K562 (cell line): ENCODE data around the gene LRRC10B. TPM values are rescaled to one million over a fixed set of nuclear protein-coding genes. Genes with fewer than 3 reads are reported as not detected.

Source experiments
- ATAC-seq: fragments of 200-7000 bp; cut with Tn5 transposase; 3 replicates; pipeline ENCODE4 v1.9.1; 2020; ENCODE audit warnings: moderate library complexity
- BruUV-seq: library from RNA; stranded (reverse); fragments of 400-500 nt; replicated peaks from 2 replicates; lab custom pipeline; 2021; lab: Mats Ljungman, UMichigan
- CTCF ChIA-PET: fragments of 300-600 bp; formaldehyde crosslinking; extraction: SDS; loops from one replicate; lab custom pipeline; 2021; ENCODE audit warnings: low intra/inter-chr PET ratio; lab: Yijun Ruan, JAX
- POLR2A ChIA-PET: fragments of 300-600, 350-650 bp; sonication (Branson Sonifier 250); formaldehyde crosslinking; extraction: SDS; loops from one replicate; lab custom pipeline; 2021; ENCODE audit warnings: antibody characterized with exemption, inconsistent platforms; lab: Yijun Ruan, JAX
- DNase-seq, 4 experiments: peaks; one replicate each; pipeline versions ENCODE4 v3.0.0 to v3.0.0-alpha.2; 2011 to 2018; ENCODE audit warnings: low spot score in 3 of 4, mixed read lengths in 3 of 4; ENCODE audit errors: extremely low read depth in 1 of 4
- FAIRE-seq: peaks from 2 replicates; lab custom pipeline; 2011; peaks lifted over from hg19 to GRCh38; lab: Jason Lieb, UNC
- H2AFZ ChIP-seq: 2 replicates; pipeline ENCODE4 v1.6.0; 2011; ENCODE audit warnings: low read depth, low read length, control low read depth, inconsistent platforms
- H3K27ac ChIP-seq: fragments of 200-600 bp; 3 replicates; pipeline ENCODE4 v1.8.0; 2011; ENCODE audit warnings: low read depth, mild to moderate bottlenecking, control low read depth, inconsistent platforms, low read length, moderate library complexity, mixed read lengths; ENCODE audit errors: extremely low read depth
- H3K27me3 ChIP-seq, 2 experiments: fragments of 300-600 bp in 1 of 2; 2 replicates in 1 of 2; 3 replicates in 1 of 2; pipeline versions ENCODE4 v1.6.0 to v1.8.0; 2011; ENCODE audit warnings: inconsistent platforms in 2 of 2, low read length in 2 of 2, mild to moderate bottlenecking in 1 of 2, mixed read lengths in 1 of 2, moderate library complexity in 1 of 2; ENCODE audit not compliant: control insufficient read depth in 2 of 2, insufficient read depth in 2 of 2
- H3K36me3 ChIP-seq: fragments of 300-600 bp; 3 replicates; pipeline ENCODE4 v1.8.0; 2011; ENCODE audit warnings: mild to moderate bottlenecking, low read length, inconsistent platforms; ENCODE audit not compliant: control insufficient read depth, insufficient read depth
- H3K4me1 ChIP-seq, 2 experiments: fragments of 200-600 bp in 1 of 2; replicated peaks in 1 of 2; 2 replicates in 1 of 2; 3 replicates in 1 of 2; pipeline versions ENCODE4 v1.5.1 to v1.8.0; 2011; ENCODE audit warnings: inconsistent platforms in 2 of 2, low read length in 2 of 2, mild to moderate bottlenecking in 1 of 2, mixed read lengths in 1 of 2, moderate library complexity in 1 of 2; ENCODE audit not compliant: control insufficient read depth in 2 of 2, insufficient read depth in 2 of 2
- H3K4me2 ChIP-seq: 2 replicates; pipeline ENCODE4 v1.6.1; 2011; ENCODE audit warnings: low read length, control low read depth, inconsistent platforms, mixed read lengths; ENCODE audit not compliant: insufficient read depth
- H3K4me3 ChIP-seq: fragments of 200-600 bp; sonication (generic), shearing (Covaris generic); 2 replicates; pipeline ENCODE4 v1.5.1; 2016; ENCODE audit warnings: control low read depth, inconsistent platforms
- H3K79me2 ChIP-seq: fragments of 200-600 bp; 3 replicates; pipeline ENCODE4 v1.8.0; 2011; ENCODE audit warnings: low read length, inconsistent platforms; ENCODE audit not compliant: control insufficient read depth, insufficient read depth
- H3K9ac ChIP-seq, 2 experiments: 2 replicates each; pipeline versions ENCODE4 v1.6.0 to v1.6.1; 2011; ENCODE audit warnings: low read depth in 2 of 2, low read length in 2 of 2, control low read depth in 1 of 2, inconsistent platforms in 1 of 2, mild to moderate bottlenecking in 1 of 2, mixed read lengths in 1 of 2; ENCODE audit not compliant: insufficient read depth in 1 of 2
- H3K9me1 ChIP-seq: one replicate; pipeline ENCODE4 v1.6.0; 2011; ENCODE audit warnings: inconsistent platforms, mild to moderate bottlenecking, low read length, moderate library complexity; ENCODE audit not compliant: control insufficient read depth, insufficient read depth
- H3K9me3 ChIP-seq: replicated peaks from 2 replicates; pipeline ENCODE4 v1.5.1; 2011; ENCODE audit warnings: low read depth, low read length, inconsistent platforms; ENCODE audit not compliant: control insufficient read depth, insufficient read depth
- H4K20me1 ChIP-seq: replicated peaks from 2 replicates; pipeline ENCODE4 v1.6.1; 2011; ENCODE audit warnings: low read length, inconsistent platforms, mixed read lengths; ENCODE audit not compliant: control insufficient read depth, insufficient read depth
- BDP1 ChIP-seq: IDR thresholded peaks from 3 replicates; pipeline ENCODE4 v1.6.1; 2011; ENCODE audit not compliant: insufficient read length, insufficient read depth
- CEBPB ChIP-seq: fragments of 450-650 bp; IDR thresholded peaks from 2 replicates; pipeline ENCODE4 v1.6.1; 2016; ENCODE audit warnings: missing genetic modification characterization, missing compliant biosample characterization
- EP300 ChIP-seq: IDR thresholded peaks from 2 replicates; pipeline ENCODE4 v1.6.1; 2012; ENCODE audit warnings: low read length, improper control_type of control experiment
- FOXM1 ChIP-seq, 2 experiments: fragments of 450-650 bp in 1 of 2; sonication (generic) in 1 of 2; formaldehyde crosslinking in 1 of 2; IDR thresholded peaks; 2 replicates each; pipeline versions ENCODE4 v1.6.1 to v1.9.0; 2017 to 2022; ENCODE audit warnings: low read depth in 2 of 2, mild to moderate bottlenecking in 2 of 2, missing genetic modification reagents in 1 of 2, moderate library complexity in 1 of 2
- HDGF ChIP-seq: fragments of 450-650 bp; IDR thresholded peaks from 2 replicates; pipeline ENCODE4 v1.6.1; 2016
- IFI16 ChIP-seq: fragments of 250-450 bp; sonication (Bioruptor Pico); IDR thresholded peaks from 2 replicates; pipeline ENCODE4 v2.1.2; 2022; ENCODE audit warnings: mild to moderate bottlenecking, inconsistent platforms
- MTF1 ChIP-seq: fragments of 250-450 bp; sonication (Bioruptor Pico); IDR thresholded peaks from 2 replicates; pipeline ENCODE4 v1.9.0; 2021; ENCODE audit warnings: moderate library complexity, mild to moderate bottlenecking, inconsistent platforms, borderline replicate concordance
- NFE2L1 ChIP-seq: fragments of 450-650 bp; IDR thresholded peaks from 2 replicates; pipeline ENCODE4 v1.6.1; 2016; ENCODE audit warnings: missing genetic modification characterization, low read depth, mild to moderate bottlenecking, missing compliant biosample characterization, moderate library complexity, borderline replicate concordance
- PBX2 ChIP-seq, 2 experiments: IDR thresholded peaks in 1 of 2; conservative IDR thresholded peaks in 1 of 2; 2 replicates each; pipeline ENCODE4 v1.6.1; 2016; ENCODE audit warnings: low read depth in 2 of 2, mild to moderate bottlenecking in 1 of 2, missing compliant biosample characterization in 1 of 2, missing genetic modification characterization in 1 of 2, moderate library complexity in 1 of 2
- PRMT5 ChIP-seq: sonication (generic); formaldehyde crosslinking; IDR thresholded peaks from 2 replicates; pipeline ENCODE4 v1.5.0; 2020; ENCODE audit warnings: missing genetic modification reagents
- RBM14 ChIP-seq: fragments of 200-400 bp; formaldehyde crosslinking; IDR thresholded peaks from 2 replicates; pipeline ENCODE4 v1.6.1; 2018; ENCODE audit warnings: low read depth, mild to moderate bottlenecking, low read length, moderate library complexity, borderline replicate concordance; ENCODE audit not compliant: insufficient read depth
- RFX5 ChIP-seq: IDR thresholded peaks from 2 replicates; pipeline ENCODE4 v1.6.1; 2011; ENCODE audit warnings: low read depth, mild to moderate bottlenecking, improper control_type of control experiment, low read length
- SNAPC5 ChIP-seq: fragments of 250-450 bp; sonication (Bioruptor Pico); IDR thresholded peaks from 2 replicates; pipeline ENCODE4 v1.8.0; 2021; ENCODE audit warnings: moderate library complexity, mild to moderate bottlenecking, inconsistent platforms
- SUPT5H ChIP-seq: fragments of 450-650 bp; IDR thresholded peaks from 2 replicates; pipeline ENCODE4 v1.6.1; 2016
- TAF9B ChIP-seq: fragments of 450-650 bp; IDR thresholded peaks from 2 replicates; pipeline ENCODE4 v1.6.1; 2018; ENCODE audit warnings: mild to moderate bottlenecking; ENCODE audit not compliant: partially characterized antibody
- THAP12 ChIP-seq: fragments of 250-450 bp; sonication (Bioruptor Pico); IDR thresholded peaks from 2 replicates; pipeline ENCODE4 v1.9.0; 2021; ENCODE audit warnings: mild to moderate bottlenecking, inconsistent platforms
- ZNF436 ChIP-seq: fragments of 250-450, 450-650 bp; sonication (Bioruptor Pico); formaldehyde crosslinking; IDR thresholded peaks from 2 replicates; pipeline ENCODE4 v1.7.0; 2020; ENCODE audit warnings: mild to moderate bottlenecking
- WGBS: fragments of 100-300 bp; shearing (Covaris generic); methylation state at CpG from one replicate; pipeline ENCODE4 v1.1.6; 2016; ENCODE audit warnings: low coverage, mixed read lengths; ENCODE audit not compliant: insufficient coverage; ENCODE audit errors: missing lambda C conversion rate; 5-methylcytosine and 5-hydroxymethylcytosine counted together
- in situ Hi-C: fragments of 300-500 bp; cut with MboI; formaldehyde crosslinking; loops from 4 replicates; pipeline ENCODE4 v1.15.0; 2018; ENCODE audit warnings: inconsistent platforms, mixed read lengths
- intact Hi-C: fragments of 100-400 bp; cut with micrococcal nuclease; formaldehyde crosslinking; loops from 2 replicates; pipeline ENCODE4 v1.14.2; 2022
- polyA plus RNA-seq, 8 experiments: library from polyadenylated mRNA; depleted of rRNA in 4 of 8; stranded (reverse) in 5 of 8; unstranded in 3 of 8; fragments of >200 nt; fragmentation: Nextera tagmentation in 2 of 8; fragmentation: Illumina TruSeq in 1 of 8; extraction: Ambion mirVana in 2 of 8; extraction: Trizol in 1 of 8; gene quantifications; 2 replicates each; pipeline versions ENCODE4 v1.2.1 to v1.2.3, GENCODE V29; 2011 to 2014; ENCODE audit warnings: inconsistent platforms in 1 of 8, missing spikeins in 1 of 8
- total RNA-seq, 7 experiments: library from RNA; depleted of rRNA in 6 of 7; stranded (reverse); fragments of >200 nt in 6 of 7; fragmentation: Illumina TruSeq in 2 of 7; extraction: Trizol in 2 of 7; gene quantifications; 2 replicates each; pipeline versions ENCODE4 v1.2.1 to v1.2.3, GENCODE V29; 2011 to 2021; ENCODE audit warnings: low replicate concordance in 1 of 7

LRRC10B gene
- total and polyA plus RNA-seq, 9 of the 15 experiments (the other 6 are each of a cell fraction or from before 2014, with no cell fraction given) = 0.11 TPM; not detected in 8

DNA sequence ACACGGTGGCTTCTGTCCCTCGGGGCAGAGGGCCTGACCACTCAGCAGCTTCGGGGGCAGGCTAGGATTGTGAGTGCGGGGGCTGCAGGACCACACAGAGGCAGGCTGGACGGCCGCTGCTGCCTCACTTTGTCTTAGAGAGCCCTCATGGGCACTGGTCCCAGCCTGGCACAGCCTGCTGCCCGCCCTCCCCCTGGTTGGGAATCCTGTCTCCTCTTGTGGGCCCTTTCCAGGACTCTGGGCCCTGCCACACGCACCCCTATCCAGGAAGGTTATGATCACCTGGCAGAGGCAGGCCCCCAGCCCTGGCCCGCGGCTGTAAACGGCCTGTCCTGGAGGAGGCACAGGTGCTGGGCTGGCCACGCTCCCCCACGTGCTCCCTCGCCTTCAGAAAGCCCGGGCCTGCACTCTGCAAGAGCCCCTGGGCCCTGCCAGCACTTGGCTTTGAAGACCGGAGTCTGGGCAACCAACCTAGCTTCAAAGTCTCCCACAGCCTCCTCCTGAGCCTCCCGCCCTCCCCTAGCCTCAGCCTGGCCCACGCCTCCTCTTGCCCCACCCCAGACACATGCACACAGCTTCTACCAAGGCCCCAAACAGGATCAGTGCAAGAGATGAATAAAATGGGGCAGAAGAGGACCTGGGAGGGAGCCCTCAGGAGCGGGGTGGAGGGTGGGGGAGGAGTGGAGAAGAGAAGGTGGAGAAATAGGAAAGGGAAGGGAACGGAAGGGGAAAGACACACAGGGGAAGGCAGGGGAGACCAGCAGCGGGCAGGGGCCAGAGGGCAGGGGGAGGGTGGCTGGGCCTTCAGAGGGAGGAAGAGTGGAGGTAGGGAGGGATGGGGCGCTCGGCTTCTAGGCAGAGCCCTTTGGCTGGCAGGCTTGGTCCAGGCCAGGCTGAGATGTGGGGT lies 41.4 kb downstream of the LRRC10B start:
- Histone ChIP-seq H3K27me3 (peaks cover 10 to 79% of the 10 kb centered on the region in 2 experiments), H4K20me1 (peaks cover 18% of the 10 kb centered on the region; the same call in 1 of the 2 replicates), H3K4me3 (no peak overlapping the region), H3K27ac (no peak overlapping the region), H3K79me2 (no peaks in the 10 kb centered on the region), H3K9me3 (no peaks in the 10 kb centered on the region), H3K4me2 (no peak overlapping the region), H3K4me1 (peaks cover 0 to 37% of the 10 kb centered on the region in 2 experiments; a peak in 3 of 5 replicates), H3K36me3 (no peaks in the 10 kb centered on the region), H3K9me1 (no peaks in the 10 kb centered on the region), H2AFZ (no peak overlapping the region), H3K9ac (peak overlapping the region in 1 of 2 experiments; percentile 35; a peak in 2 of 4 replicates)
- in situ Hi-C loops (no loop called here), intact Hi-C loops (no loop called here)
- under 1% methylated on average over 15 of the region's 23 CpGs for WGBS
- no peak for DNase-seq
- ATAC-seq = no peak
- CTCF ChIA-PET = no interaction called here
- no peak for FAIRE-seq
- POLR2A ChIA-PET = no interaction called here
- no TSS peak for BruUV-seq
- TF ChIP-seq NFE2L1 (tag) (no peak), THAP12 (CRISPR knock-in tag) (no peak), SNAPC5 (no peak), PRMT5 (CRISPR knock-in tag) (no peak), CEBPB (tag) (no peak), BDP1 (no peak), EP300 (no peak), HDGF (no peak), IFI16 (CRISPR knock-in tag) (no peak), MTF1 (CRISPR knock-in tag) (no peak), RBM14 (no peak), RFX5 (no peak), SUPT5H (no peak), PBX2 (CRISPR knock-in tag; IDR thresholded peaks at IDR 0.05; ENCODE audit: low read depth) (no peak), PBX2 (tag; conservative IDR thresholded peaks at IDR 0.05; ENCODE audit: low read depth) (no peak), TAF9B (no peak), ZNF436 (no peak), FOXM1 (IDR thresholded peaks at IDR 0.05; ENCODE audit: low read depth) (no peak), FOXM1 (CRISPR knock-in tag; IDR thresholded peaks at IDR 0.05; ENCODE audit: low read depth) (no peak)
